ENCODE measurements around the gene UMAD1.
A peak's percentile ranks its signal among the peaks of the same experiment; 100 is the strongest.

The UMAD1 gene

GRCh38 chr7:7687800-7688199 lies 47.2 kb downstream of the UMAD1 start:
- Histone ChIP-seq H3K14ac (ENCODE audit: low read length) (no peak overlapping the region), H3K79me2 (ENCODE audit: control insufficient read depth, insufficient read depth, low read length, poor library complexity) (no peaks in the 10 kb centered on the region), H3K79me1 (ENCODE audit: low read length) (peaks cover 3% of the 10 kb centered on the region), H2AK5ac (ENCODE audit: low read length) (no peak overlapping the region), H3K4ac (ENCODE audit: low read depth, low read length) (no peak overlapping the region), H3K4me3 (ENCODE audit: low read depth, low read length) (no peak overlapping the region), H3K9ac (ENCODE audit: low read length) (no peak overlapping the region), H3K36me3 (ENCODE audit: control insufficient read depth in 1 of 2, insufficient read depth in 2 of 2, low read length in 2 of 2) (no peaks in the 10 kb centered on the region), H2AFZ (ENCODE audit: insufficient read depth, low read length, poor library complexity) (no peak overlapping the region), H2BK120ac (ENCODE audit: insufficient read depth, low read length, poor library complexity) (no peak overlapping the region), H4K91ac (ENCODE audit: low read depth, low read length) (no peak overlapping the region), H3K18ac (ENCODE audit: low read length) (no peak overlapping the region), H3K4me1 (ENCODE audit: control insufficient read depth in 1 of 2, insufficient read depth in 2 of 2, low read length in 2 of 2) (peaks cover 0 to 4% of the 10 kb centered on the region in 2 experiments), H2BK12ac (ENCODE audit: low read length) (no peak overlapping the region), H4K8ac (ENCODE audit: low read depth, low read length) (no peak overlapping the region), H3K27me3 (ENCODE audit: insufficient read depth, low read length) (no peaks in the 10 kb centered on the region), H3K4me2 (ENCODE audit: low read length) (no peak overlapping the region), H3K27ac (ENCODE audit: low read depth, low read length) (no peak overlapping the region), H3K23ac (ENCODE audit: low read length) (no peak overlapping the region), H3K9me3 (ENCODE audit: insufficient read depth, low read depth, low read length) (no peaks in the 10 kb centered on the region), H4K12ac (ENCODE audit: low read depth, low read length) (no peak overlapping the region), H2BK5ac (ENCODE audit: low read depth, low read length, poor library complexity) (no peak overlapping the region)
- DNase-seq, result no peak
- WGBS (ENCODE audit: extremely low coverage, insufficient coverage, insufficient read length), result no CpG with 5 or more reads among the region's 1 CpG

- H3K79me2 ChIP-seq (ENCODE audit: control insufficient read depth, insufficient read depth, low read length, poor library complexity), result no peaks in the 10 kb centered on the region
- H3K4me3 ChIP-seq (ENCODE audit: low read depth, low read length), result no peak overlapping the region
- peaks cover 3% of the 10 kb centered on the region for H3K79me1 ChIP-seq (ENCODE audit: low read length)
- H3K27ac ChIP-seq (ENCODE audit: low read depth, low read length), result no peak overlapping the region
- no peak overlapping the region for H3K4ac ChIP-seq (ENCODE audit: low read depth, low read length)
- H3K9ac ChIP-seq (ENCODE audit: low read length), result no peak overlapping the region
- peaks cover 0 to 4% of the 10 kb centered on the region in 2 experiments for H3K4me1 ChIP-seq (ENCODE audit: control insufficient read depth in 1 of 2, insufficient read depth in 2 of 2, low read length in 2 of 2)
- H2AFZ ChIP-seq (ENCODE audit: insufficient read depth, low read length, poor library complexity), result no peak overlapping the region
- H3K36me3 ChIP-seq (ENCODE audit: control insufficient read depth in 1 of 2, insufficient read depth in 2 of 2, low read length in 2 of 2), result no peaks in the 10 kb centered on the region
- no peak overlapping the region for H3K4me2 ChIP-seq (ENCODE audit: low read length)
- no peak overlapping the region for H2BK120ac ChIP-seq (ENCODE audit: insufficient read depth, low read length, poor library complexity)
- H2AK5ac ChIP-seq (ENCODE audit: low read length), result no peak overlapping the region
- no peak overlapping the region for H2BK5ac ChIP-seq (ENCODE audit: low read depth, low read length, poor library complexity)
- no peak overlapping the region for H4K91ac ChIP-seq (ENCODE audit: low read depth, low read length)
- no peak overlapping the region for H4K8ac ChIP-seq (ENCODE audit: low read depth, low read length)
- H3K18ac ChIP-seq (ENCODE audit: low read length), result no peak overlapping the region
- H3K27me3 ChIP-seq (ENCODE audit: insufficient read depth, low read length), result no peaks in the 10 kb centered on the region
- DNase-seq, result no peak
- no peak overlapping the region for H4K12ac ChIP-seq (ENCODE audit: low read depth, low read length)
- WGBS (ENCODE audit: extremely low coverage, insufficient coverage, insufficient read length), result no CpG with 5 or more reads among the region's 6 CpGs
- no peaks in the 10 kb centered on the region for H3K9me3 ChIP-seq (ENCODE audit: insufficient read depth, low read depth, low read length)
- H3K14ac ChIP-seq (ENCODE audit: low read length), result no peak overlapping the region
- no peak overlapping the region for H2BK12ac ChIP-seq (ENCODE audit: low read length)
- H3K23ac ChIP-seq (ENCODE audit: low read length), result no peak overlapping the region
Observed at GRCh38 chr7:7688310-7688709, 47.8 kb downstream of the UMAD1 start.

- no peak overlapping the region for H3K4me2 ChIP-seq (ENCODE audit: low read length)
- no peak for DNase-seq
- no peak overlapping the region for H3K14ac ChIP-seq (ENCODE audit: low read length)
- H3K79me1 ChIP-seq (ENCODE audit: low read length), result peaks cover 3% of the 10 kb centered on the region
- no peak overlapping the region for H3K9ac ChIP-seq (ENCODE audit: low read length)
- H3K27me3 ChIP-seq (ENCODE audit: insufficient read depth, low read length), result no peaks in the 10 kb centered on the region
- H2BK5ac ChIP-seq (ENCODE audit: low read depth, low read length, poor library complexity), result no peak overlapping the region
- no peak overlapping the region for H4K8ac ChIP-seq (ENCODE audit: low read depth, low read length)
- H2AFZ ChIP-seq (ENCODE audit: insufficient read depth, low read length, poor library complexity), result no peak overlapping the region
- no peaks in the 10 kb centered on the region for H3K9me3 ChIP-seq (ENCODE audit: insufficient read depth, low read depth, low read length)
- H3K79me2 ChIP-seq (ENCODE audit: control insufficient read depth, insufficient read depth, low read length, poor library complexity), result no peaks in the 10 kb centered on the region
- no peak overlapping the region for H2BK120ac ChIP-seq (ENCODE audit: insufficient read depth, low read length, poor library complexity)
- H3K18ac ChIP-seq (ENCODE audit: low read length), result peak overlapping the region; percentile 65
- no CpG with 5 or more reads among the region's 4 CpGs for WGBS (ENCODE audit: extremely low coverage, insufficient coverage, insufficient read length)
- peaks cover 0 to 4% of the 10 kb centered on the region in 2 experiments for H3K4me1 ChIP-seq (ENCODE audit: control insufficient read depth in 1 of 2, insufficient read depth in 2 of 2, low read length in 2 of 2)
- H3K36me3 ChIP-seq (ENCODE audit: control insufficient read depth in 1 of 2, insufficient read depth in 2 of 2, low read length in 2 of 2), result no peaks in the 10 kb centered on the region
- H4K91ac ChIP-seq (ENCODE audit: low read depth, low read length), result no peak overlapping the region
- no peak overlapping the region for H3K4me3 ChIP-seq (ENCODE audit: low read depth, low read length)
- no peak overlapping the region for H4K12ac ChIP-seq (ENCODE audit: low read depth, low read length)
- H2BK12ac ChIP-seq (ENCODE audit: low read length), result peak overlapping the region; percentile 36
- no peak overlapping the region for H3K23ac ChIP-seq (ENCODE audit: low read length)
- no peak overlapping the region for H3K27ac ChIP-seq (ENCODE audit: low read depth, low read length)
- H3K4ac ChIP-seq (ENCODE audit: low read depth, low read length), result no peak overlapping the region
- peak overlapping the region; percentile 93 for H2AK5ac ChIP-seq (ENCODE audit: low read length)
Observed at GRCh38 chr7:7688956-7689355, 48.4 kb downstream of the UMAD1 start.

- Histone ChIP-seq H3K9ac (ENCODE audit: low read length) (no peak overlapping the region), H2AK5ac (ENCODE audit: low read length) (no peak overlapping the region), H3K18ac (ENCODE audit: low read length) (no peak overlapping the region), H4K91ac (ENCODE audit: low read depth, low read length) (no peak overlapping the region), H2AFZ (ENCODE audit: insufficient read depth, low read length, poor library complexity) (no peak overlapping the region), H2BK5ac (ENCODE audit: low read depth, low read length, poor library complexity) (no peak overlapping the region), H3K4me3 (ENCODE audit: low read depth, low read length) (no peak overlapping the region), H3K27me3 (ENCODE audit: insufficient read depth, low read length) (no peaks in the 10 kb centered on the region), H2BK120ac (ENCODE audit: insufficient read depth, low read length, poor library complexity) (no peak overlapping the region), H3K4ac (ENCODE audit: low read depth, low read length) (no peak overlapping the region), H3K36me3 (ENCODE audit: control insufficient read depth in 1 of 2, insufficient read depth in 2 of 2, low read length in 2 of 2) (no peaks in the 10 kb centered on the region), H3K27ac (ENCODE audit: low read depth, low read length) (no peak overlapping the region), H3K79me1 (ENCODE audit: low read length) (peaks cover 1% of the 10 kb centered on the region), H3K79me2 (ENCODE audit: control insufficient read depth, insufficient read depth, low read length, poor library complexity) (no peaks in the 10 kb centered on the region), H2BK12ac (ENCODE audit: low read length) (no peak overlapping the region), H3K4me2 (ENCODE audit: low read length) (no peak overlapping the region), H4K8ac (ENCODE audit: low read depth, low read length) (no peak overlapping the region), H4K12ac (ENCODE audit: low read depth, low read length) (no peak overlapping the region), H3K9me3 (ENCODE audit: insufficient read depth, low read depth, low read length) (no peaks in the 10 kb centered on the region), H3K23ac (ENCODE audit: low read length) (no peak overlapping the region), H3K14ac (ENCODE audit: low read length) (no peak overlapping the region), H3K4me1 (ENCODE audit: control insufficient read depth in 1 of 2, insufficient read depth in 2 of 2, low read length in 2 of 2) (no peaks in the 10 kb centered on the region)
- DNase-seq, result peak; percentile 15 to 89
Observed at GRCh38 chr7:7693881-7694280, 53.3 kb downstream of the UMAD1 start.

Data from trophoblast cell (in vitro differentiated cells and primary cell).